HL-60/S4 treated with retinoic acid at 250 ng/mL for 4 days and 3 days (cell line): ENCODE data around the gene GRHL3.

Experiments
- in situ Hi-C: fragments of 300-500 bp; cut with MboI; formaldehyde crosslinking; loops from 2 replicates; pipeline ENCODE4 v1.7.0; 2022; ENCODE audit warnings: low sequenced_read_pairs

Gene GRHL3

GRCh38 chr1:24340770-24341169, 21.6 kb downstream of the GRHL3 start:
- in situ Hi-C loops: no loop called here

GRCh38 chr1:24341260-24341659, 22.1 kb downstream of the GRHL3 start:
- in situ Hi-C loops: no loop called here

DNA sequence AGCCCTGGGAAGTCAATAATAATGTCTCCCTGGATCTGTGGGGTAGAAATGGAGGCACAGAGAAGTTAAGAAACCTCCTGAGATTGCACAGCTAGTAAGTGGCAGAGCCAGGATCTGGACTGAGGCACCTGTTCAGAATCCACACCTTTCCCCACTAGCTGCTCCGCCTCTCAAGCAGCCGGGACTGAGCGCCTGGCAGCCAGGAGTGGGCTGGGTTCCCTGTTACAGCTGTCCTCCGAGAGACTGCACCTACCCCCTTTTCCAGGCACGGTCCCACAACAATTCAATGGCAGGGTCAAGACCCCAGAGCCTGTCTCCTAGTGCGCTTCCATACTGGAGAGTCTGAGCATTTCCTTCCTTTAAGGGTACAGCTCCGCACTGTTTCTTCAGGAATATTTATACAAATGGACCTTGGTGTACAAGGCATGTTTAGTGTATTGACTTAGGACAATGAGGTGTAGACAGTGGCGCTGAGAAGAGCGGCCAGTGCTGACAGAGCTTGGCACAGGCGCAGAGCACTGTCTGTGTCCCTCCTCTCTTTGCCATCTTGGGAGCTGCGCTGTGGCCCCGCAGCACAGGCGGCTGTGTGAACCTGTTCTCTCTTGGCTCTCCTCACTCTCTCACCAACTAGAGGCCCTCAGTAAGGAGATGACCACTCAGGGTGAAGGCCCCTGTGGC, 24.4 kb downstream of the GRHL3 start:
- in situ Hi-C loops: no loop called here

DNA sequence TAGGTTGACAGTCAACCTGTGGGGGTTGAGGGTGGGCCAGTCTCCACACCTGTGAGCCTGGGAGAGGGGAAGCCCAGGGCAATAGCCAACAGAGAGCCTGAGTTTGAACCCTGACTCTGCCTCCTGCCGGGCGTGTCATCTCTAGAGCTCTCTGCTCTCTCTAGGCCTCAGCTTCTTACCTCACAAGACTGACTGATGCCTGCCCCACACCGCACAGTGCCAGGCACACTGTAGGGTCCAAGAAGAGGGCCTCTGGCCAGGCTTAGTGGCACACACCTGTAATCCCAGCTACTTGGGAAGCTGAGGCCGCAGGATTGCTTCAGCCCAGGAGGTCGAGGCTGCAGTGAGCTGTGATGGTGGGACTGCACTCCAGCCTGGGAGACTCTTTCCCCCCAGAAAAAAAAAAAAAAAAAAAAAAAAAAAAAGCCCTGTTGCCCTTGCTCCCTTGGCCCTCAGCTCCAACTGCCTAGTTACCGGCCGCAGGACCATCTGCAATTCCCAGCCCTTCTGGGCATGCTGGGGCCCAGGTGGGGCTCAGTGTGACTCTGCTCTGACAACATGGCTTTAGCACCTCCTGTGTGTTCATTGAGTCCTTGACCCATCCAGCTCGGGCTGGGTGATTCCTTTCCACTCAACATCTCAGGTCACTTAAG, 25.1 kb downstream of the GRHL3 start:
- in situ Hi-C loops: no loop called here

DNA sequence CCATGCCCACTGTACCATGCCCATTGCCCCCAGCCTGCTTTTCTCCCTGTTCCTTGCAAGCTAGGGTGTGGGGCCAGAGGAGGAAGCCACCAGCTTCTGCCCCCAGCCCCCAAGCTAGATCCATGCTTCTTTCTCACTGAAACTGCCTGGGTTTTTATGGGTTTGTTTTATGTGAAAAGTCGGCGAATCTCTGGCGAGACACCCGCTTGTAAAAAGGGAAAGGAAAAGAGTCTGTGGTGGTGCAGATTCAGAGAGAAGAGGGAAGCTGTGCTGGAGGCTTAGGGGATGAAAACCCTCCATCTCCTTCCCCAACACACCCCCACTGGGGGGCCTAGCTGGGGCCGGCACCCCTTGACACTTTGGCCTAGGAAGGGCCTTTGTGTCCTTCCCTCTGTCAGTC, 26.2 kb downstream of the GRHL3 start:
- in situ Hi-C loops: no loop called here

- in situ Hi-C loops: no loop called here
Measured at GRCh38 chr1:24347159-24347934, 28.2 kb downstream of the GRHL3 start.

GRCh38 chr1:24348196-24348595, 29.0 kb downstream of the GRHL3 start:
- in situ Hi-C loops: no loop called here

GRCh38 chr1:24349891-24350290, 30.7 kb downstream of the GRHL3 start:
- in situ Hi-C loops: no loop called here

DNA sequence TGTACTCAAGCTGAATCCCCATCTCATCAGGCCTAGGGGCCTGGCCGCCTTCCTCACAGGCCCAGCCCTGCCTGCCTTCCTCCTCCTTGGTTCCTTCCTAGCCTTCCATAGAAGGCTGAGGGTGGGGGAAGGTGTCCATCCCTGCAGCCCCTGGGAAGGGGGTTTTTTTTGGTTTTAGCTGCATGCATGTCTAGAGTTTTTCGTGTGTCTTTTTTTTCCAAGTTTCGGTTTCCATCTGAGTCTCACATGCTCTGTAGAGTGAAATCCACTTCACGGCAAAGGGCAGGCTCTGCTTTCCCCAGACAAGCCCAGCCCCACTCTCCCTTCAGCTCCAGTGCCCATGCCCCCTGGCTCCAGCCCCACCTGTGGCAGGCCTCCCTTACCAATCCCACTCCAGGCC, 32.1 kb downstream of the GRHL3 start:
- in situ Hi-C loops: no loop called here

DNA sequence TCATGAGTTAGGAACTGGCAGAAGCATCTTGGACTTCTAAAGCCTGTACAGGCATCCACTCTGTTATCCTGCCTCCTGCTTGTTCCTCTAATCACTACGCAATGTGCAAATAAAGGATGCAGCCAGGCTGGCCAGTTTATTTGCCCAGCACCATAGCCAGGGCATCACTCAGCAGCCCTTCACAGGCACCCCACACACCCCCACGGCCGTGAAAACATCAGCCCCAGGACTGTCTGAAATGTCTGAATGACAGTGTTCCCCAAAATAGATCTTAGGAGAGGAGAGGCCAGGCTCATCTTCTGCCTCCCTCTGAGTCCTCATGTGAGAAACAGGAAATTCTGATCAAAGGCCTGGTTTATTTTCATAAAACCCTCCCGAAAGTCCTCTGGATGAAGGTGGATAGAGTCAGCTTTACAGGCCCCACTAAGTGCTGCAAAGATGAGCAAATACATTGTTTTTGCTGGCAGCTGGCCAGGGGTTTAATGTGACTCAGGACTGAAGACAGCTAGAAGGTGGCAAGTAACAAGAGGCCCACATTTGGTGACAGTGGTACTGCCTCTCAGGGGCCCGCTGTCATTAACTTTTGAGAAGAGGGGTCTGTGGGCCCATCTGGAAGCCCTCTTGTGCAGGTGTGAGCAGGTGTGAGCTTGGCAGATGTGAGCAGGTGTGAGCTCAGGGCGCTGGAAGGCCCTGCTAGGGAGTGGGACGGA, 32.9 kb downstream of the GRHL3 start:
- in situ Hi-C loops: no loop called here

DNA sequence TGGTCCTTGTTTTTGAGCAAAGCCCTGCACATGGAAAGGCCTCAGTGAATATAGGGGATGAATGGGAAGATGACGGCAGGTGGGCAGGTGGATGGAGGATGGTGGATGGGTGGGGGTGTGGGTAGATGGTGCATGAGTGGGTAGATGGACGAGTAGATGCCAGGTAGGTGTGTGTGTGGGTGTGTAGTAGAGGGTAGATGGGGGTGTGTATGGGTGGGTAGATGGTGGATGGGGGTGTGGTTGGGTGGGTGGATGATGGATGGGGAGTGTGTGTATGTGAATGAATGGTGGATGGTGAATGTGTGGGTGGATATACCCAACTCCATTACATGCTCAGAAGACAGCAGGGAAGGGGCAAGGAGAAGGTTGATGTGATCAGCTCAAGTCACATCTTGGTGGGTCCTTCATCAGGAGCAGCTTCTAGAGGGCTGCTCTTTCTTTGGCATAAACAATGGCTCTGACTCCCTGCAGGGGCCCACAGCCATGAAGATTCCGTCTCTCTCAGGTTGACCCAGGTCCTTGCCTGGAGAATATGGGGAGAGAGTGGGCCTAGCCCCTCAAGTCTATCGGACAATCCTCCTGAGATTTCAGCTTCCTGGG, 34.2 kb downstream of the GRHL3 start:
- in situ Hi-C loops: no loop called here

GRCh38 chr1:24355466-24355865, 36.3 kb downstream of the GRHL3 start:
- in situ Hi-C loops: no loop called here

DNA sequence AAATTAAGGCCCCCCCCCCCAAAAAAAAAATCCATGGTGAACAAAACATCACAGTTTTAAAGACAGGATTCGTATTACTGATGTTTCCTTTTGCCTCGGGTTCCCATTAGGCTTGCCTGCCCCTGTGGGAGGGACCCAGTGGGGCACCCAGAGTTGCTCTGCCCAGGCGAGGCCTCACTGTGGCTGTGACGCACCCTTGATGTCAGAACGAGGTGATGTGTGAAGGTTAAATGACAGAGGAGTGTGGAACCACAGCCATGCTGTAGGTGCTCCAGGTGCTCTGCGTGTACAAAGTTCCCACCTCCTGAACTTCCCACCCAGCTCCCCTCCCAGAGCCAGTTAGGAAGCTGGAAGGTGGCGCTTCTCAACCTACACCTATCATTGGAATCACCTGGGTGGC, 37.9 kb downstream of the GRHL3 start:
- in situ Hi-C loops: no loop called here

DNA sequence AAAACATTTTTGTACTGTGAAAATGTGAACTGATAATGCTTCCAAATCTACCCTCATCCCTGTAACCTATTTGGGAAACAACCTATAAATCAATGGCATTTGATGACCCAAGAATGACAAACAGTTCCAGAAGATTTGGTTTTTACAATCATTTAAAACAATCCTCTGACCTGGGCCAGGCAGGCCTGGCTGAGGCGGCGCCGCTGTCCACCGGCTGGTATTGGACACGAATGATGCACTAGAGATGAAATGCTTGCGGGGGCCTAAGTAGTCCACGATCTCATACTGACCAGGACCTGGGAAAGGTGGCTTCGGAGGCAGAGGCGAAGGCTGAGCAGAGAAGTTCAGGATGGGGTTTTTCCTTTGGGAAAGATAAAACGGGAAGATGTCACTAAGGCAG, 41.5 kb downstream of the GRHL3 start:
- in situ Hi-C loops: no loop called here

DNA sequence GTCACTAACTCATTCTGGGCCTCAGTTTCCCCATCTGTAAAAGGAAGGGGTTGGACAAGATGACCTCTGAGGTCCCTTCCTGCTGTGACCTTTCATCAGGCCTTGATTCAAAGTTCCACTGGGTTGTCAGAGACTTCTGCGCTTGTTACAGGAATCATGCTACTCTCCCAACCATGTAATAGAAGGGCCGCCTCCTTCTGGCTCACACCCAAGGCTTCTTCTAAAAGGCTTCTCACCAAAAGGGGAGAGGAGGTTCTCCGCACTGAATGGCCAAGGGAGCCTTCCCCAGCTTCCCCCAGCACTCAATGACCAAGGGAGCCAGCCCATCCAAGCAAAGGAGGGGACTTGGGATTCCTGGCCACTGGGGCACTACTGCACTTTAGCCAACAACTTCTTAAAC, 42.7 kb downstream of the GRHL3 start:
- in situ Hi-C loops: no loop called here

DNA sequence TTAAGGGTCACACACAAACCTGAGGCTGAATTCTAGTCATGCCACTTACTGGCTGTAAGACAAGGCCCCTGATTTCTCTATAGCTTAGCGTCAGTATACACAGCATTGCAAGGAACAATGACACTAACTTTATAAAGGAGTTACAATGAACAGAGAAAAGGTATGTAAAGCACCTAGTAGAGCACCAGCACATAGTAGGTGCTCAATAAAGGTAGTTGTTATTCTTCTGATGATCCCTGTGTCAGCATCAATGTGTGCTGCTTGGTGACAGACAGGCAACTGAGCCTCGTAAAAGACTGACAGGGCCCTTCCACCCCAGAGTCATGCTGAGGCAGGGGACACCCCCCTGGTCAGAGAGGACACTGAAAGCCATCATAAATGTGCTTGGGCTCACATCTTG, 43.2 kb downstream of the GRHL3 start:
- in situ Hi-C loops: no loop called here

GRCh38 chr1:24362982-24363614, 43.9 kb downstream of the GRHL3 start:
- in situ Hi-C loops: no loop called here

DNA sequence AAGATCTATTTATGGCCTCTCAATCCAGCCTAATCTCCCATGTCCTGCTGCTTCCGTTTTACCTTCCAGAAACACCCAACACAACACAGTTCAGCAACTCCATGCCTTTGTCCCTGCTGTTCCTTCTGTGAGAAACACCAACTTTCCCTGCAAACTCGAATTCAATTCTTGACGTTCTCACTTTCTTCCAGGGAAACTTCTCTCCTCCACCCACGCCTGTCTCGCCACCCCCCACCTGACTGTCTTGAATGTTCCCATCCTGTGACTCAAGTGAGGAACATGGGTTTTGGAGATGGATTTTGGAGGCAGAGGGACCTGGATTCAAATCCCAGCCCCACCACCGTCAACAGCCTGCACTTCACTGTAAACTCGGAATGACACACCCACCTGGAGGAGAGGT, 44.8 kb downstream of the GRHL3 start:
- in situ Hi-C loops: no loop called here

DNA sequence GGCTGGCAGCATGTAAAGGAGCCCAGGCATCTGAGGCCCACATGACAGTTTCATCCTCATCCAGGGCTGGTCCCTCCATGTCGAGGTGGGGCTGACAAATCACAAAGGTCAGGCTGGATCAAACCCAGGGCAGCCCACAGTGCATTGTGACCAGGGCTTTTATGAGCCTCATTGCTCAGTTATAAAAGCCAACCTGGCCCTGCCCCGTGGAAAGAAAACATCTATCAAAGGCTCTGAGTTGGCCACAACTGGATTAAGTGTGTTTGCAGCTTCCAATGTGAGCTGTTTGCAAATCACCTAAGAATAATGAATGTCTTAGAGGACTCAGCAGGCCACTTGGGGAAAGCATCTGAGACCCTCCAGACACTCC, 45.4 kb downstream of the GRHL3 start:
- in situ Hi-C loops: no loop called here

- in situ Hi-C loops: no loop called here
Measured at GRCh38 chr1:24364975-24365678, 46.0 kb downstream of the GRHL3 start.
